ENCODE measurements around the gene OXCT1. TPM values are rescaled to one million over a fixed set of nuclear protein-coding genes. Genes with fewer than 3 reads are reported as not detected.
A peak's percentile ranks its signal among the peaks of the same experiment; 100 is the strongest.

OXCT1 gene
- polyA plus RNA-seq, 2 of the 4 experiments (the other 2 are of a cell fraction) = 2.6 to 3.0 TPM

- ChIA-PET CTCF (interaction anchor here (0.6 to 1.0 kb wide), 6 partner anchors 12 to 933 kb away, joined by 3 to 4 read pairs (median 3); no protein-coding TSS in a partner anchor), POLR2A (no interaction called here)
- Histone ChIP-seq H3K4me2 (no peak overlapping the region), H3K9me3 (no peaks in the 10 kb centered on the region), H3K27ac (no peak overlapping the region), H3K4me1 (peaks cover 9% of the 10 kb centered on the region; the same call in 1 of the 3 replicates), H3K4me3 (no peak overlapping the region)
- ATAC-seq (no peak), DNase-seq (ENCODE audit: low read depth in 1 of 2, low spot score in 1 of 2) (no peak), FAIRE-seq (no peak)
- TF ChIP-seq FOXS1 (CRISPR knock-in tag; IDR thresholded peaks at IDR 0.05) (no peak), KDM5A (IDR thresholded peaks at IDR 0.05) (no peak), ZFP36 (IDR thresholded peaks at IDR 0.05; ENCODE audit: borderline replicate concordance, partially characterized antibody) (no peak), MAX (IDR thresholded peaks at IDR 0.05) (no peak), HES2 (IDR thresholded peaks at IDR 0.05) (no peak), NPAS2 (CRISPR knock-in tag; IDR thresholded peaks at IDR 0.05; ENCODE audit: borderline replicate concordance) (no peak), KDM1A (IDR thresholded peaks at IDR 0.05; ENCODE audit: low read depth) (no peak), CBX8 (IDR thresholded peaks at IDR 0.05) (no peak), HOXA7 (CRISPR knock-in tag; IDR thresholded peaks at IDR 0.05) (no peak), CHD4 (IDR thresholded peaks at IDR 0.05; ENCODE audit: borderline replicate concordance) (no peak), RAD21 (conservative IDR thresholded peaks at IDR 0.05 in 1 of 2, IDR thresholded peaks at IDR 0.05 in 1 of 2) (no peak)
- 95% methylated on average over 3 of the region's 3 CpGs for WGBS (ENCODE audit: missing lambda C conversion rate)
Measured at GRCh38 chr5:41837793-41838192, 32.4 kb downstream of the OXCT1 start.

- ChIA-PET CTCF (interaction anchor here (0.6 to 1.8 kb wide), 3 partner anchors 20 to 566 kb away, joined by 3 to 4 read pairs (median 3); no protein-coding TSS in a partner anchor), POLR2A (no interaction called here)
- no peaks in the 10 kb centered on the region for H3K9me3 ChIP-seq
- WGBS (ENCODE audit: missing lambda C conversion rate) = 7% methylated on average over 3 of the region's 3 CpGs
- TF ChIP-seq JUN (IDR thresholded peaks at IDR 0.05) (no peak), REST (IDR thresholded peaks at IDR 0.05) (no peak), FOSB (CRISPR knock-in tag; IDR thresholded peaks at IDR 0.05) (no peak), BHLHE40 (IDR thresholded peaks at IDR 0.05; ENCODE audit: low read depth, low read length) (0 out of 2 replicates have a peak, but pooled peaks have one; percentile 43)
- peaks cover 9% of the 10 kb centered on the region; the same call in 1 of the 3 replicates for H3K4me1 ChIP-seq
- FAIRE-seq (no peak), DNase-seq (ENCODE audit: low read depth in 1 of 2, low spot score in 1 of 2) (peak in 1 of 2 experiments; percentile 29), ATAC-seq (peak in 1 of 2 experiments; percentile 63; a peak in 3 of 6 replicates)
- no peak overlapping the region for H3K27ac ChIP-seq
- no peak overlapping the region for H3K4me3 ChIP-seq
- peak overlapping the region; percentile 29; the same call in 1 of the 3 replicates for H3K4me2 ChIP-seq
Measured at GRCh38 chr5:41835645-41836044, 34.6 kb downstream of the OXCT1 start.

- FAIRE-seq = no peak
- WGBS (ENCODE audit: missing lambda C conversion rate) = 48% methylated on average over 1 of the region's 1 CpG
- TF ChIP-seq CHD4 (IDR thresholded peaks at IDR 0.05; ENCODE audit: borderline replicate concordance) = no peak
- TF ChIP-seq REST (IDR thresholded peaks at IDR 0.05) = no peak
- TF ChIP-seq JUN (IDR thresholded peaks at IDR 0.05) = no peak
- no peak for TF ChIP-seq SMC3 (IDR thresholded peaks at IDR 0.05)
- TF ChIP-seq PBX3 (IDR thresholded peaks at IDR 0.05) = no peak
- no peak for TF ChIP-seq ZSCAN20 (CRISPR knock-in tag; IDR thresholded peaks at IDR 0.05)
- TF ChIP-seq RCOR1 (IDR thresholded peaks at IDR 0.05; ENCODE audit: low read depth, low read length) = no peak
- no peak for TF ChIP-seq FOSL2 (IDR thresholded peaks at IDR 0.05)
- TF ChIP-seq FOSL2 (CRISPR knock-in tag; IDR thresholded peaks at IDR 0.05) = no peak
- TF ChIP-seq ZC3H11A (IDR thresholded peaks at IDR 0.05) = no peak
- TF ChIP-seq RNF2 (IDR thresholded peaks at IDR 0.05; ENCODE audit: borderline replicate concordance, low read depth) = no peak
- no peak for TF ChIP-seq CBX2 (IDR thresholded peaks at IDR 0.05; ENCODE audit: borderline replicate concordance, low read depth)
- no peak for TF ChIP-seq EHF (CRISPR knock-in tag; IDR thresholded peaks at IDR 0.05)
- no peak for TF ChIP-seq PHF8 (IDR thresholded peaks at IDR 0.05; ENCODE audit: borderline replicate concordance, low read depth)
Measured at GRCh38 chr5:41834506-41834905, 35.7 kb downstream of the OXCT1 start.

More at GRCh38 chr5:41834506-41834905, 35.7 kb downstream of the OXCT1 start:
- POLR2A ChIA-PET = interaction anchor here (0.9 kb wide), 1 partner anchor 40 kb away, joined by 3 read pairs; no protein-coding TSS in a partner anchor
- CTCF ChIA-PET = interaction anchor here (1.0 to 1.8 kb wide), 3 partner anchors 9 to 565 kb away, joined by 3 to 8 read pairs (median 4); no protein-coding TSS in a partner anchor
- no peak for ATAC-seq
- H3K4me3 ChIP-seq = no peak overlapping the region
- peaks cover 9% of the 10 kb centered on the region; the same call in 1 of the 3 replicates for H3K4me1 ChIP-seq
- no peak overlapping the region for H3K4me2 ChIP-seq
- no peak overlapping the region for H3K27ac ChIP-seq
- H3K9me3 ChIP-seq = no peaks in the 10 kb centered on the region
- DNase-seq (ENCODE audit: low read depth in 1 of 2, low spot score in 1 of 2) = no peak
